HEK293T (cell line): ENCODE results near the gene ANKK1.

ENCODE experiments used
- CTCF ChIA-PET: fragments of 350-600 bp; formaldehyde crosslinking; extraction: SDS; loops from one replicate; lab custom pipeline; 2021; ENCODE audit warnings: antibody characterized with exemption, inconsistent platforms; lab: Yijun Ruan, JAX
- POLR2A ChIA-PET: fragments of 350-600 bp; formaldehyde crosslinking; extraction: SDS; loops from one replicate; lab custom pipeline; 2020; ENCODE audit warnings: antibody characterized with exemption, inconsistent platforms; lab: Yijun Ruan, JAX
- DNase-seq: peaks from one replicate; pipeline ENCODE4 v3.0.0; 2012; ENCODE audit warnings: mixed read lengths; ENCODE audit errors: extremely low spot score
- ARNT ChIP-seq: fragments of 450-650 bp; IDR thresholded peaks from 2 replicates; pipeline ENCODE4 v1.6.1; 2017; ENCODE audit warnings: mild to moderate bottlenecking
- BHLHE40 ChIP-seq: fragments of 450-650 bp; IDR thresholded peaks from 2 replicates; pipeline ENCODE4 v1.6.1; 2016; ENCODE audit warnings: mild to moderate bottlenecking, moderate library complexity, borderline replicate concordance
- CTBP1 ChIP-seq: fragments of 450-650 bp; IDR thresholded peaks from 2 replicates; pipeline ENCODE4 v1.6.1; 2016; ENCODE audit warnings: borderline replicate concordance
- ELF4 ChIP-seq: fragments of 450-650 bp; IDR thresholded peaks from 2 replicates; pipeline ENCODE4 v1.6.1; 2017; ENCODE audit warnings: antibody characterized with exemption
- FOXA1 ChIP-seq: fragments of 450-650 bp; IDR thresholded peaks from 2 replicates; pipeline ENCODE4 v1.6.1; 2016; ENCODE audit warnings: mild to moderate bottlenecking
- FOXK2 ChIP-seq: fragments of 450-650 bp; IDR thresholded peaks from 2 replicates; pipeline ENCODE4 v1.6.1; 2016; ENCODE audit warnings: mild to moderate bottlenecking
- FOXM1 ChIP-seq: fragments of 450-650 bp; IDR thresholded peaks from 2 replicates; pipeline ENCODE4 v1.6.1; 2017; ENCODE audit warnings: mild to moderate bottlenecking, borderline replicate concordance
- HDGF ChIP-seq: fragments of 450-650 bp; IDR thresholded peaks from 2 replicates; pipeline ENCODE4 v1.6.1; 2017; ENCODE audit warnings: antibody characterized with exemption, borderline replicate concordance
- L3MBTL2 ChIP-seq: fragments of 450-650 bp; conservative IDR thresholded peaks from 2 replicates; pipeline ENCODE4 v1.6.1; 2016; ENCODE audit warnings: mild to moderate bottlenecking
- LEF1 ChIP-seq: fragments of 450-650 bp; IDR thresholded peaks from 2 replicates; pipeline ENCODE4 v1.6.1; 2017; ENCODE audit warnings: mild to moderate bottlenecking, borderline replicate concordance
- NFRKB ChIP-seq: fragments of 450-650 bp; IDR thresholded peaks from 2 replicates; pipeline ENCODE4 v1.6.1; 2016; ENCODE audit warnings: mild to moderate bottlenecking, moderate library complexity
- SP1 ChIP-seq: fragments of 450-650 bp; IDR thresholded peaks from 2 replicates; pipeline ENCODE4 v1.6.1; 2017
- SUZ12 ChIP-seq: fragments of 450-650 bp; IDR thresholded peaks from 2 replicates; pipeline ENCODE4 v1.6.1; 2016; ENCODE audit warnings: mild to moderate bottlenecking
- TARDBP ChIP-seq: fragments of 450-650 bp; IDR thresholded peaks from 2 replicates; pipeline ENCODE4 v1.6.1; 2016
- ZNF384 ChIP-seq: fragments of 450-650 bp; IDR thresholded peaks from 2 replicates; pipeline ENCODE4 v1.6.1; 2016
- TF ChIP-seq, protein P1 (sequence below): fragments of 450-650 bp; IDR thresholded peaks from 2 replicates; pipeline ENCODE4 v1.6.1; 2016

ANKK1 gene

GRCh38 chr11:113387605-113388211 is at the start of gene ANKK1:
TSS of gene ANKK1 (plus strand) at chr11:113387779. CDS start at chr11:113387885, 106 bp downstream.
- ChIA-PET POLR2A (no interaction called here), CTCF (no interaction called here)
- no peak for DNase-seq
- TF ChIP-seq CTBP1 (no peak), TARDBP (no peak), LEF1 (no peak), FOXK2 (no peak), ELF4 (no peak), NFRKB (no peak)

DNA sequence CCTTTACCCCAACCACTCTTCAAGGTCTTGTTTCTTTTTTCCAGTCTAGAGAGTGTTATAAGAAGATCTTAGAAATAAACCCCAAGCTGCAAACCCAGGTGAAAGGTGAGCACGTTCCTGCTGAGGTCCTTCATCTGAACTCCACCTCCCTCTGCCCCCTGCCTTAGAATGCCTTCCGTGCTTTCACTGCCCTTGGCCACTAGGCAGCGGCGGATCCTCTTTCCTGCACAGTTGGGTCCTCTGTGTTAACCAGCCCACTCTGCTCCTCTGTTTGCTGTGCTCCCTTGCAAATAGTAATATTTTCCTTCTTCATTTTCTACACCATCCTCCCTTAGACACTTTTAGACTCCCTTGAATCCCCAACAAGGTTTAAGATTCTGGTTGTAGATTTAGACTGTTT is 48.8 kb upstream of the ANKK1 start:
- CTCF ChIA-PET: no interaction called here

GRCh38 chr11:113339929-113340589 is 47.5 kb upstream of the ANKK1 start:
- ChIA-PET CTCF (no interaction called here), POLR2A (no interaction called here)
- TF ChIP-seq HDGF: no peak
- TF ChIP-seq NFRKB: no peak
- TF ChIP-seq, protein P1, sequence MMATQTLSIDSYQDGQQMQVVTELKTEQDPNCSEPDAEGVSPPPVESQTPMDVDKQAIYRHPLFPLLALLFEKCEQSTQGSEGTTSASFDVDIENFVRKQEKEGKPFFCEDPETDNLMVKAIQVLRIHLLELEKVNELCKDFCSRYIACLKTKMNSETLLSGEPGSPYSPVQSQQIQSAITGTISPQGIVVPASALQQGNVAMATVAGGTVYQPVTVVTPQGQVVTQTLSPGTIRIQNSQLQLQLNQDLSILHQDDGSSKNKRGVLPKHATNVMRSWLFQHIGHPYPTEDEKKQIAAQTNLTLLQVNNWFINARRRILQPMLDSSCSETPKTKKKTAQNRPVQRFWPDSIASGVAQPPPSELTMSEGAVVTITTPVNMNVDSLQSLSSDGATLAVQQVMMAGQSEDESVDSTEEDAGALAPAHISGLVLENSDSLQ: no peak
- no peak for TF ChIP-seq ELF4
- no peak for TF ChIP-seq CTBP1
- no peak for TF ChIP-seq ZNF384
- TF ChIP-seq BHLHE40: no peak
- no peak for TF ChIP-seq FOXA1
- TF ChIP-seq SUZ12: no peak
- no peak for TF ChIP-seq LEF1
- no peak for TF ChIP-seq FOXM1
- TF ChIP-seq L3MBTL2: no peak
- TF ChIP-seq SP1: no peak
- no peak for TF ChIP-seq TARDBP
- no peak for TF ChIP-seq ARNT
- TF ChIP-seq FOXK2: no peak
- DNase-seq: no peak

More for the DNA sequence above, 48.8 kb upstream of the ANKK1 start:
- POLR2A ChIA-PET: no interaction called here
- no peak for TF ChIP-seq NFRKB
- DNase-seq: no peak

DNA sequence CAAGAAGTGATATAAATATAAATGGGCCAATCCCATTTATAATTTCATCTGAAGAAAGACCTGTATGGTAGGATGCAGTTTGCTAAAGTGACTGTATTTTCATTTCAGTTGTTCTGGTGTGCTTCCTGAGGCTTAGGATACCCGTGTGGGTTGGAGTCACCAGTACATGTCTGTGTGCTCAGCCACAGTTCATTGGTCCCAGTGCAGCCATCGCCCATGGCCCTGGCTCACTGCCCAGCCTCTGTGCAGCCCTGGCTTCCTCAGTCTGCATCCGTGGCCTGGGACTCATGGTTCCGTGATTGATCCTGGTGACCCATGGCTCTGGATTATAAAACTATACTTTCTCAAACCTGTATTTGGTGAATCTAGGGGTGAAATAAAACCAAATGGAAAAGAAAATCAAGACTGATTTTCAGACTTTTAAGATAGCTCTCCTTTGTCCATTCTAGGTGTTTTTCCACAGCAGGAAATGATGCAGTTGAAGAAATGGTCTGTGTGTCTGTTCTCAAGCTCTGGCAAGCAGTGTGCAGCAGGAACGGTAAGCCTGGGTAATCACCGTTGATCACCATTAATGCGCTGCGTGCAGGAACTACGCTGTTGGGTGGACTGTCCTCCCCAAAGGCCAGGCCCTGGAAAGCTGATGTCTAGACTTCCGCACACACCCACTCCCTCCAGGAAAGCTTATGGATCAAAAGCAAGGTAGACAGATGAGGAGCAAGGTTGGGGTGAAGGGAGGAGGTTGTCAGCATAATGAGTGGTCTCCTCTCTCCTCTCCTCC is 46.0 kb upstream of the ANKK1 start:
- TF ChIP-seq ELF4 (no peak), FOXM1 (no peak), CTBP1 (no peak), SP1 (no peak), HDGF (no peak), ZNF384 (no peak), TARDBP (no peak)
- ChIA-PET CTCF (no interaction called here), POLR2A (no interaction called here)
- DNase-seq: no peak

DNA sequence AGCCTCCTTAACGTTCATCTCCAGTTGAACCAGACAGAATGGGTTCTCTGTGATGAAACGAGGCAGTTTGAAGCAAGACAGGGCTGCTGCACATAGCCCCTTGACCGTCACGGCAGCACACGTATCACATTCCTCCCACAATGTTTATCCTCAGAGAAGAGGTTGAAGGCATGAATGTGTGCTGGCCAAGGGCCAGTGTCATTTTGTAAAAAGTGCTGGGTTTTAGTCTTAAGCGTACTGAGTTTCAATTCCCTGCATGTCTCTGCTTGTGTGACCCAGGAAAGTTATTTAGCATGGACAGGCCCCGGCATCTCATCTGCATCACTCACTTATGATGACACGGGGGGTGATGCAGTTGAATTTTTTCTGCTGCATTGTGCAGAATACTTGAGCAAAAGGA is 41.6 kb upstream of the ANKK1 start:
- no peak for DNase-seq

GRCh38 chr11:113349528-113349927 is 38.1 kb upstream of the ANKK1 start:
- no peak for DNase-seq
- ChIA-PET POLR2A (no interaction called here), CTCF (no interaction called here)
- TF ChIP-seq BHLHE40 (no peak), L3MBTL2 (no peak), NFRKB (no peak), ARNT (no peak), SUZ12 (no peak), LEF1 (no peak), SP1 (no peak), ELF4 (no peak), HDGF (no peak), FOXA1 (no peak), TARDBP (no peak), FOXM1 (no peak), ZNF384 (no peak), FOXK2 (no peak), CTBP1 (no peak)
- TF ChIP-seq, protein P1: no peak

More for the DNA sequence above, 41.6 kb upstream of the ANKK1 start:
- ChIA-PET POLR2A (no interaction called here), CTCF (interaction anchor here (1.3 kb wide), 1 partner anchor 9 kb away, joined by 4 read pairs; no protein-coding TSS in a partner anchor)
- no peak for TF ChIP-seq FOXK2
- TF ChIP-seq FOXM1: no peak
- TF ChIP-seq SP1: no peak
- no peak for TF ChIP-seq NFRKB
- no peak for TF ChIP-seq FOXA1
- TF ChIP-seq BHLHE40: no peak
- TF ChIP-seq ELF4: no peak
